A549 (cell line): Measurements from ENCODE around the gene GHRHR. TPM values are rescaled to one million over a fixed set of nuclear protein-coding genes. Genes with fewer than 3 reads are reported as not detected.

Experiments
- ATAC-seq, 2 experiments: fragments of 200-7000 bp in 1 of 2; fragments of >200 bp in 1 of 2; cut with Nextera tagmentation in 1 of 2; cut with Tn5 transposase in 1 of 2; 3 replicates each; pipeline versions ENCODE4 v1.8.0 to v1.9.1; 2018 to 2020; ENCODE audit warnings: mild to moderate bottlenecking in 1 of 2, moderate library complexity in 1 of 2
- CTCF ChIA-PET: fragments of 300-600 bp; sonication (Branson Sonifier 250); formaldehyde crosslinking; extraction: SDS; loops from one replicate; lab custom pipeline; 2021; ENCODE audit warnings: antibody characterized with exemption, inconsistent platforms; lab: Yijun Ruan, JAX
- POLR2A ChIA-PET: fragments of 350-600 bp; formaldehyde crosslinking; extraction: SDS; loops from one replicate; lab custom pipeline; 2021; ENCODE audit warnings: antibody characterized with exemption, inconsistent platforms; lab: Yijun Ruan, JAX
- DNase-seq, 2 experiments: peaks; one replicate each; pipeline versions ENCODE4 v3.0.0 to v3.0.0-alpha.2; 2011 to 2016; ENCODE audit warnings: low read depth in 1 of 2, low spot score in 1 of 2
- FAIRE-seq: peaks from 2 replicates; lab custom pipeline; 2011; peaks lifted over from hg19 to GRCh38; lab: Jason Lieb, UNC
- H3K27ac ChIP-seq, 2 experiments: fragments of >200 bp; sonication (Bioruptor Twin); formaldehyde crosslinking; 3 replicates each; pipeline ENCODE4 v1.5.1; 2016 to 2017
- H3K4me1 ChIP-seq: fragments of >200 bp; sonication (Bioruptor Twin); formaldehyde crosslinking; 3 replicates; pipeline ENCODE4 v1.6.1; 2016
- H3K4me2 ChIP-seq: fragments of >200 bp; sonication (Bioruptor Twin); formaldehyde crosslinking; 3 replicates; pipeline ENCODE4 v1.6.1; 2016
- H3K4me3 ChIP-seq: fragments of >200 bp; sonication (Bioruptor Twin); formaldehyde crosslinking; 3 replicates; pipeline ENCODE4 v1.5.1; 2016
- H3K9me3 ChIP-seq: fragments of >200 bp; sonication (Bioruptor Twin); formaldehyde crosslinking; 3 replicates; pipeline ENCODE4 v1.6.1; 2016
- CBX2 ChIP-seq: fragments of 200-600 bp; sonication (generic); IDR thresholded peaks from 2 replicates; pipeline ENCODE4 v1.6.1; 2016; ENCODE audit warnings: low read depth, mild to moderate bottlenecking, borderline replicate concordance
- CHD2 ChIP-seq: fragments of 150-350 bp; IDR thresholded peaks from 2 replicates; pipeline ENCODE4 v1.6.1; 2014; ENCODE audit warnings: low read length; ENCODE audit not compliant: partially characterized antibody
- CHD4 ChIP-seq: fragments of 200-600 bp; sonication (generic); IDR thresholded peaks from 2 replicates; pipeline ENCODE4 v1.6.1; 2016; ENCODE audit warnings: antibody characterized with exemption, mild to moderate bottlenecking, borderline replicate concordance
- EHMT2 ChIP-seq: fragments of 200-600 bp; sonication (generic); IDR thresholded peaks from 2 replicates; pipeline ENCODE4 v1.6.1; 2016; ENCODE audit warnings: antibody characterized with exemption, low read depth, mild to moderate bottlenecking, moderate library complexity
- HDAC2 ChIP-seq: fragments of 200-600 bp; sonication (generic); IDR thresholded peaks from 2 replicates; pipeline ENCODE4 v1.6.1; 2016
- HEYL ChIP-seq: fragments of 250-450 bp; sonication (Bioruptor Pico); IDR thresholded peaks from 2 replicates; pipeline ENCODE4 v1.8.0; 2021; ENCODE audit warnings: mild to moderate bottlenecking, moderate library complexity
- JUNB ChIP-seq: fragments of >200 bp; sonication (Bioruptor Twin); formaldehyde crosslinking; IDR thresholded peaks from 2 replicates; pipeline ENCODE4 v1.6.1; 2016
- MAFK ChIP-seq: fragments of 450-650 bp; IDR thresholded peaks from 2 replicates; pipeline ENCODE4 v1.6.1; 2014; ENCODE audit not compliant: partially characterized antibody
- POLR2A ChIP-seq: IDR thresholded peaks from 2 replicates; pipeline ENCODE4 v1.6.1; 2012; ENCODE audit warnings: mild to moderate bottlenecking, low read length
- RCOR1 ChIP-seq: fragments of 150-350 bp; IDR thresholded peaks from 2 replicates; pipeline ENCODE4 v1.6.1; 2014; ENCODE audit warnings: antibody characterized with exemption, low read length, low read depth
- RFX5 ChIP-seq: fragments of 450-650 bp; IDR thresholded peaks from 2 replicates; pipeline ENCODE4 v1.7.1; 2014; ENCODE audit warnings: antibody characterized with exemption, mild to moderate bottlenecking, moderate library complexity
- SREBF2 ChIP-seq: fragments of 450-650 bp; IDR thresholded peaks from 2 replicates; pipeline ENCODE4 v1.6.1; 2014; ENCODE audit warnings: mild to moderate bottlenecking, moderate library complexity
- WGBS: methylation state at CpG from one replicate; pipeline ENCODE4 v1.1.6; 2017; ENCODE audit errors: missing lambda C conversion rate; 5-methylcytosine and 5-hydroxymethylcytosine counted together
- polyA plus RNA-seq, 4 experiments: library from polyadenylated mRNA; depleted of rRNA in 3 of 4; stranded (reverse); fragments of >200 nt; fragmentation: RNase III in 1 of 4; extraction: RNeasy Plus Mini Kit Qiagen cat#74134 plus additional on column Dnase treatment in 1 of 4; gene quantifications; 2 replicates in 3 of 4; 3 replicates in 1 of 4; pipeline ENCODE4 v1.2.3, GENCODE V29; 2011 to 2017
- TF ChIP-seq, protein P1 (sequence below): fragments of 250-450 bp; sonication (Bioruptor Pico); IDR thresholded peaks from 2 replicates; pipeline ENCODE4 v1.5.0; 2021; ENCODE audit warnings: mild to moderate bottlenecking, moderate library complexity, borderline replicate concordance
- TF ChIP-seq, protein P2 (sequence below): IDR thresholded peaks from 2 replicates; pipeline ENCODE4 v1.6.1; 2012
- TF ChIP-seq, protein P3 (sequence below): fragments of 450-650 bp; IDR thresholded peaks from 2 replicates; pipeline ENCODE4 v1.6.1; 2014; ENCODE audit warnings: antibody characterized with exemption
- TF ChIP-seq, protein P4 (sequence below): fragments of 200-600 bp; sonication (generic); IDR thresholded peaks from 2 replicates; pipeline ENCODE4 v1.6.1; 2016; ENCODE audit warnings: antibody characterized with exemption, mild to moderate bottlenecking, moderate library complexity
- TF ChIP-seq, protein P5 (sequence below): IDR thresholded peaks from 2 replicates; pipeline ENCODE4 v1.6.1; 2012; ENCODE audit warnings: low read depth, borderline replicate concordance

GHRHR gene
- polyA plus RNA-seq, 2 of the 4 experiments (the other 2 are of a cell fraction), result not detected

DNA sequence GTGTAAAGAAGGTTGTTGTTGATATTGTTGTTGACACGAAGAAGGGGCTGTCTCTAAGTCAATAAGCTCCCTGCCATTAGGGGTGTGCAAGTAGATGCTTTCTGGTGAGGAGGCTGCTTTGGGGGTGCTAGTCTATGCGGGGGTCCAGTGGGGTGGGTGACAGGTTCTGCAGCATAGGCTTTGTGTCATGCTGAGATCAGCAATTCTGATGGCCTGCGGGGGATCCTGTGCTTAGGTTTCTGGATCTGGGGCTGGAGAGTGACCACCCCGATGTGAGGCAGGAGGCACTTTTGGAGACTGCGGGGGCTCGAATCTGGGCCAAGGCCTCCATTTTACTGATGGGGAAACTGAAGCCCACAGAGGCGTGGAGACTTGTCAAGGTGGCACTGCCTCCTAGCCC lies 47.0 kb upstream of the GHRHR start:
- Histone ChIP-seq H3K4me2 (no peak overlapping the region), H3K4me1 (peaks cover 22% of the 10 kb centered on the region), H3K4me3 (no peak overlapping the region), H3K9me3 (no peaks in the 10 kb centered on the region), H3K27ac (no peak overlapping the region)
- DNase-seq (no peak), ATAC-seq (no peak), FAIRE-seq (no peak)
- TF ChIP-seq RFX5 (no peak), EHMT2 (no peak), MAFK (peak; percentile 78), CBX2 (no peak), HDAC2 (no peak), HEYL (CRISPR knock-in tag) (no peak)
- TF ChIP-seq, protein P1, sequence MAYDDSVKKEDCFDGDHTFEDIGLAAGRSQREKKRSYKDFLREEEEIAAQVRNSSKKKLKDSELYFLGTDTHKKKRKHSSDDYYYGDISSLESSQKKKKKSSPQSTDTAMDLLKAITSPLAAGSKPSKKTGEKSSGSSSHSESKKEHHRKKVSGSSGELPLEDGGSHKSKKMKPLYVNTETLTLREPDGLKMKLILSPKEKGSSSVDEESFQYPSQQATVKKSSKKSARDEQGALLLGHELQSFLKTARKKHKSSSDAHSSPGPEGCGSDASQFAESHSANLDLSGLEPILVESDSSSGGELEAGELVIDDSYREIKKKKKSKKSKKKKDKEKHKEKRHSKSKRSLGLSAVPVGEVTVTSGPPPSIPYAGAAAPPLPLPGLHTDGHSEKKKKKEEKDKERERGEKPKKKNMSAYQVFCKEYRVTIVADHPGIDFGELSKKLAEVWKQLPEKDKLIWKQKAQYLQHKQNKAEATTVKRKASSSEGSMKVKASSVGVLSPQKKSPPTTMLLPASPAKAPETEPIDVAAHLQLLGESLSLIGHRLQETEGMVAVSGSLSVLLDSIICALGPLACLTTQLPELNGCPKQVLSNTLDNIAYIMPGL, result no peak
- TF ChIP-seq, protein P2, sequence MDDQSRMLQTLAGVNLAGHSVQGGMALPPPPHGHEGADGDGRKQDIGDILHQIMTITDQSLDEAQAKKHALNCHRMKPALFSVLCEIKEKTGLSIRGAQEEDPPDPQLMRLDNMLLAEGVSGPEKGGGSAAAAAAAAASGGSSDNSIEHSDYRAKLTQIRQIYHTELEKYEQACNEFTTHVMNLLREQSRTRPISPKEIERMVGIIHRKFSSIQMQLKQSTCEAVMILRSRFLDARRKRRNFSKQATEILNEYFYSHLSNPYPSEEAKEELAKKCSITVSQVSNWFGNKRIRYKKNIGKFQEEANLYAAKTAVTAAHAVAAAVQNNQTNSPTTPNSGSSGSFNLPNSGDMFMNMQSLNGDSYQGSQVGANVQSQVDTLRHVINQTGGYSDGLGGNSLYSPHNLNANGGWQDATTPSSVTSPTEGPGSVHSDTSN, result no peak
- ChIA-PET POLR2A (no interaction called here), CTCF (interaction anchor here (0.6 to 1.0 kb wide), 4 partner anchors 22 to 67 kb away, joined by 3 to 5 read pairs (median 4); no protein-coding TSS in a partner anchor)
- WGBS, result 79% methylated on average over 7 of the region's 7 CpGs

DNA sequence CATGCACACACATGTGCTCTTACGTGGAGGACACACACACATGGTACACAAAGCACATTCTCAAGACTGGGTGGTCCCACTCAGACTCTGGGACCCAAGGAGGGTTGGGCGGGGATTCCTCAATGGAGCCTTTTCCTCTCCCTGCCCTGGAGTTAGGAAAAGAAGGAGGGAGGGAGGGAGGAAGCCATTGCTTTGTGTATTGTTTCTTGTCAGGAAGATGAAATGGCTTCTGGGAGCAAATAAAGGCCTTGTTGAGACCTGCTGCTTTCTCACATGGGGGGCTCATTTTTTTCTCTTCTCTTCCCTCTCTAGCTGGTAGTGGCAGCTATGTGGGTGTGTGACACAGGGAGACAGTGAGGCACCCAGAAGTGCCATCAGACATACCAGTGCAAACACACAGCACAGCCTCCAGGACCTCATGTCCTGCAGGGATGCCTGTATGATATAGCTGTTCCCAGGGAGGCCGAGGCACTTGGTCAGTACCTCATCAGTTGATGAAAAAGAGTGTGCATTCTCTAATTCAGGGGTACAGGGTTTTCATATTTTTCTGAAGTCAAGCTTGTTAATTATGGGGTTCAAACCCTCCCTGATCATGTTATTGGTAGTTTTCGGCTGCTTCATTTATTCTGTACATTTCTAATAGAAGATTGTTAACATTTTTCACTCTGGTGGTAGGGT lies 46.4 kb upstream of the GHRHR start:
- Histone ChIP-seq H3K4me1 (peaks cover 22% of the 10 kb centered on the region), H3K4me2 (no peak overlapping the region), H3K27ac (no peak overlapping the region), H3K4me3 (no peak overlapping the region), H3K9me3 (no peaks in the 10 kb centered on the region)
- TF ChIP-seq RFX5 (no peak), JUNB (no peak), POLR2A (no peak), CHD2 (no peak), CHD4 (no peak), SREBF2 (no peak), RCOR1 (no peak)
- TF ChIP-seq, protein P3, sequence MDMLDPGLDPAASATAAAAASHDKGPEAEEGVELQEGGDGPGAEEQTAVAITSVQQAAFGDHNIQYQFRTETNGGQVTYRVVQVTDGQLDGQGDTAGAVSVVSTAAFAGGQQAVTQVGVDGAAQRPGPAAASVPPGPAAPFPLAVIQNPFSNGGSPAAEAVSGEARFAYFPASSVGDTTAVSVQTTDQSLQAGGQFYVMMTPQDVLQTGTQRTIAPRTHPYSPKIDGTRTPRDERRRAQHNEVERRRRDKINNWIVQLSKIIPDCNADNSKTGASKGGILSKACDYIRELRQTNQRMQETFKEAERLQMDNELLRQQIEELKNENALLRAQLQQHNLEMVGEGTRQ, result no peak
- TF ChIP-seq, protein P4, sequence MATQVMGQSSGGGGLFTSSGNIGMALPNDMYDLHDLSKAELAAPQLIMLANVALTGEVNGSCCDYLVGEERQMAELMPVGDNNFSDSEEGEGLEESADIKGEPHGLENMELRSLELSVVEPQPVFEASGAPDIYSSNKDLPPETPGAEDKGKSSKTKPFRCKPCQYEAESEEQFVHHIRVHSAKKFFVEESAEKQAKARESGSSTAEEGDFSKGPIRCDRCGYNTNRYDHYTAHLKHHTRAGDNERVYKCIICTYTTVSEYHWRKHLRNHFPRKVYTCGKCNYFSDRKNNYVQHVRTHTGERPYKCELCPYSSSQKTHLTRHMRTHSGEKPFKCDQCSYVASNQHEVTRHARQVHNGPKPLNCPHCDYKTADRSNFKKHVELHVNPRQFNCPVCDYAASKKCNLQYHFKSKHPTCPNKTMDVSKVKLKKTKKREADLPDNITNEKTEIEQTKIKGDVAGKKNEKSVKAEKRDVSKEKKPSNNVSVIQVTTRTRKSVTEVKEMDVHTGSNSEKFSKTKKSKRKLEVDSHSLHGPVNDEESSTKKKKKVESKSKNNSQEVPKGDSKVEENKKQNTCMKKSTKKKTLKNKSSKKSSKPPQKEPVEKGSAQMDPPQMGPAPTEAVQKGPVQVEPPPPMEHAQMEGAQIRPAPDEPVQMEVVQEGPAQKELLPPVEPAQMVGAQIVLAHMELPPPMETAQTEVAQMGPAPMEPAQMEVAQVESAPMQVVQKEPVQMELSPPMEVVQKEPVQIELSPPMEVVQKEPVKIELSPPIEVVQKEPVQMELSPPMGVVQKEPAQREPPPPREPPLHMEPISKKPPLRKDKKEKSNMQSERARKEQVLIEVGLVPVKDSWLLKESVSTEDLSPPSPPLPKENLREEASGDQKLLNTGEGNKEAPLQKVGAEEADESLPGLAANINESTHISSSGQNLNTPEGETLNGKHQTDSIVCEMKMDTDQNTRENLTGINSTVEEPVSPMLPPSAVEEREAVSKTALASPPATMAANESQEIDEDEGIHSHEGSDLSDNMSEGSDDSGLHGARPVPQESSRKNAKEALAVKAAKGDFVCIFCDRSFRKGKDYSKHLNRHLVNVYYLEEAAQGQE, result no peak
- TF ChIP-seq, protein P5, sequence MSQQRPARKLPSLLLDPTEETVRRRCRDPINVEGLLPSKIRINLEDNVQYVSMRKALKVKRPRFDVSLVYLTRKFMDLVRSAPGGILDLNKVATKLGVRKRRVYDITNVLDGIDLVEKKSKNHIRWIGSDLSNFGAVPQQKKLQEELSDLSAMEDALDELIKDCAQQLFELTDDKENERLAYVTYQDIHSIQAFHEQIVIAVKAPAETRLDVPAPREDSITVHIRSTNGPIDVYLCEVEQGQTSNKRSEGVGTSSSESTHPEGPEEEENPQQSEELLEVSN, result no peak
- TF ChIP-seq, protein P2, result no peak
- DNase-seq, result no peak
- no peak for FAIRE-seq
- ATAC-seq, result no peak
- POLR2A ChIA-PET, result no interaction called here
- WGBS, result 82% methylated on average over 4 of the region's 4 CpGs
- CTCF ChIA-PET, result interaction anchor here (0.6 to 1.1 kb wide), 5 partner anchors 9 to 189 kb away, joined by 3 to 5 read pairs (median 3); no protein-coding TSS in a partner anchor
